Gastroesophageal sphincter (tissue), 4 donors: ENCODE results near the gene ODAPH. TPM values are rescaled to one million over a fixed set of nuclear protein-coding genes. Genes with fewer than 3 reads are reported as not detected.
"Not testable (repeated sequence)": the region's sequence is repeated elsewhere in the genome, so short reads cannot be mapped to it uniquely, and the experiment has no call there.

Source experiments
- ATAC-seq: fragments of 150-250 bp; one replicate; pipeline ENCODE4 v1.9.1; 2016; ENCODE audit warnings: mild to moderate bottlenecking, moderate library complexity
- H3K27ac ChIP-seq, 4 donors: fragments of 200-600 bp; sonication (generic) in 3 of 4; 1 replicate in 3 of 4; 2 replicates in 1 of 4; pipeline ENCODE4 v1.5.1; 2016 to 2019
- H3K27me3 ChIP-seq: fragments of 200-600 bp; sonication (generic); one replicate; pipeline ENCODE4 v1.5.1; 2019
- H3K36me3 ChIP-seq, 2 donors: fragments of 200-600 bp; sonication (generic); one replicate each; pipeline ENCODE4 v1.5.1; 2019; ENCODE audit warnings: control low read depth in 1 of 2
- H3K4me1 ChIP-seq, 3 donors: fragments of 200-600 bp; sonication (generic); 1 replicate in 2 of 3; 2 replicates in 1 of 3; pipeline ENCODE4 v1.5.1; 2016 to 2019; ENCODE audit warnings: control low read depth in 2 of 3
- H3K4me3 ChIP-seq, 2 donors: fragments of 200-600 bp; sonication (generic); one replicate each; pipeline ENCODE4 v1.5.1; 2019; ENCODE audit warnings: mild to moderate bottlenecking in 1 of 2, moderate library complexity in 1 of 2
- H3K9me3 ChIP-seq, 3 donors: fragments of 200-600 bp; sonication (generic); one replicate each; pipeline ENCODE4 v1.5.1; 2017 to 2019; ENCODE audit warnings: control low read depth in 2 of 3
- EP300 ChIP-seq: sonication (generic); formaldehyde crosslinking; IDR thresholded peaks from one replicate; pipeline ENCODE4 v1.6.1; 2017; ENCODE audit warnings: antibody characterized with exemption, mild to moderate bottlenecking
- POLR2A ChIP-seq, 2 donors: fragments of 450-650 bp; IDR thresholded peaks; one replicate each; pipeline ENCODE4 v1.6.1; 2017; ENCODE audit warnings: antibody characterized with exemption in 2 of 2, mild to moderate bottlenecking in 2 of 2, moderate library complexity in 1 of 2
- POLR2AphosphoS5 ChIP-seq: sonication (generic); formaldehyde crosslinking; IDR thresholded peaks from one replicate; pipeline ENCODE4 v1.6.1; 2017; ENCODE audit warnings: antibody characterized with exemption
- WGBS, 2 donors: methylation state at CpG; one replicate each; pipeline ENCODE4 v1.1.5; 2018; ENCODE audit warnings: low coverage in 1 of 2; 5-methylcytosine and 5-hydroxymethylcytosine counted together
- total RNA-seq, 4 donors: library from RNA; depleted of rRNA; stranded (reverse); fragments of >200 nt; gene quantifications; one replicate each; pipeline ENCODE4 v1.1.0, GENCODE V29; 2016
- TF ChIP-seq, protein P1 (sequence below), 4 experiments: fragments of 200-600 bp in 2 of 4; fragments of 450-650 bp in 2 of 4; sonication (generic) in 1 of 4; IDR thresholded peaks; one replicate each; pipeline ENCODE4 v1.5.1; 2017 to 2019; ENCODE audit warnings: antibody characterized with exemption in 4 of 4, mild to moderate bottlenecking in 2 of 4, moderate library complexity in 2 of 4

ODAPH gene
- total RNA-seq, 4 donors from 2014 or later: not detected

DNA sequence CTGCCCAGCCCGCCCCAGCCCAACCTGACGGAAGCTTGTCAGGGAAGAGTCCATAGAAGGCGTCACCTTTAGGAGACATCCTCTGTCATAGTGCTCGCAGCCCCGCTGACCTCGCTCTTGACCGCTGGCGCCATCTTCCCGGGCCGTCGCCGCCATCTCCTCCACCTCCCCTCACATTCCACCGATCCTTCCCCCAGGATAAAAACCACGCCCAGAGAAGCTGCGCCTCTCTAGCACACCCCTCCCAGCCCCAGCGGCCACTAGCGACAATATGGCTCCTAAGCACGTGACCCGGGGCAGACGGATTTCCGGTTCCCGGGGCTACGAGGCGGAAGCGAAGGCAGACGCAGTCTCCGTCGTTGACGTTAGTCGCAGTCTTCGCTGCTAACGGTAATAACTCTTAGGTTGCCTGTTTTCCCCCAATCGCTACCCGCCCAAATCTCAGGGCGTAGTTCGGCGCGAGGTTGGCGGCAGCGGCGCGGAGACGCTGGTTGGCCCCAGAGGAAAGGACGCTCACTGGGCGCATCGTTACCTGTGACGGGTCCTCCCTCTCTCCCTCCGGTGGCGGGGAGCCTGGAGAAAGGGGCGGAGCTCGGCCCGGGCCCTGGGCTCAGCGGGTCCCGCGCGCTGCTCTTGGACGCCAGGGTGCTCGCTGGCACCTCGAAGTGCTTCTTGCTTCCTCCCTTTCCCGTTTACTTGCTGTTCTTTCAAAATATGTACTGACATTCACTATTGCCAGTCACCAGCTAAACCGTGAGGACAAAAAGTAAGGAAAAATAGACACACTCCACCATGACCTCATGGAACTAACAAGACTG is 41.5 kb upstream of the ODAPH start, which contains the start of the genes RCHY1 and THAP6:
Gene RCHY1 (minus strand): TSS at position 273 of the 818 bp plus-strand sequence. CDS start 117 bp downstream, at position 156.
Gene THAP6 (plus strand): TSS at position 343 of the 818 bp plus-strand sequence. CDS start 980 bp downstream, outside the sequence.
- Histone ChIP-seq H3K27me3 (no peaks in the 10 kb centered on the region), H3K9me3 (no peaks in the 10 kb centered on the region), H3K4me1 (peaks cover 14 to 67% (median 18%) of the 10 kb centered on the region in 3 donors), H3K4me3 (peak within 1 kb of the TSS; percentile 63 to 69), H3K27ac (peak within 1 kb of the TSS; percentile 64 to 99 (median 95)), H3K36me3 (peaks cover 0 to 22% of the 10 kb centered on the region in 2 donors)
- ATAC-seq: peak; percentile 98
- 0% methylated on average over 11 of the region's 61 CpGs; no CpG with 5 or more reads in 1 of the 2 donors for WGBS, 2 donors
- TF ChIP-seq POLR2A (IDR thresholded peaks at IDR 0.05) (peak; percentile 77 to 84), POLR2AphosphoS5 (peak; percentile 93), EP300 (no peak)
- TF ChIP-seq, protein P1, sequence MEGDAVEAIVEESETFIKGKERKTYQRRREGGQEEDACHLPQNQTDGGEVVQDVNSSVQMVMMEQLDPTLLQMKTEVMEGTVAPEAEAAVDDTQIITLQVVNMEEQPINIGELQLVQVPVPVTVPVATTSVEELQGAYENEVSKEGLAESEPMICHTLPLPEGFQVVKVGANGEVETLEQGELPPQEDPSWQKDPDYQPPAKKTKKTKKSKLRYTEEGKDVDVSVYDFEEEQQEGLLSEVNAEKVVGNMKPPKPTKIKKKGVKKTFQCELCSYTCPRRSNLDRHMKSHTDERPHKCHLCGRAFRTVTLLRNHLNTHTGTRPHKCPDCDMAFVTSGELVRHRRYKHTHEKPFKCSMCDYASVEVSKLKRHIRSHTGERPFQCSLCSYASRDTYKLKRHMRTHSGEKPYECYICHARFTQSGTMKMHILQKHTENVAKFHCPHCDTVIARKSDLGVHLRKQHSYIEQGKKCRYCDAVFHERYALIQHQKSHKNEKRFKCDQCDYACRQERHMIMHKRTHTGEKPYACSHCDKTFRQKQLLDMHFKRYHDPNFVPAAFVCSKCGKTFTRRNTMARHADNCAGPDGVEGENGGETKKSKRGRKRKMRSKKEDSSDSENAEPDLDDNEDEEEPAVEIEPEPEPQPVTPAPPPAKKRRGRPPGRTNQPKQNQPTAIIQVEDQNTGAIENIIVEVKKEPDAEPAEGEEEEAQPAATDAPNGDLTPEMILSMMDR (IDR thresholded peaks at IDR 0.05): peak in 3 of 4 experiments; percentile 3 to 24 (median 18)

DNA sequence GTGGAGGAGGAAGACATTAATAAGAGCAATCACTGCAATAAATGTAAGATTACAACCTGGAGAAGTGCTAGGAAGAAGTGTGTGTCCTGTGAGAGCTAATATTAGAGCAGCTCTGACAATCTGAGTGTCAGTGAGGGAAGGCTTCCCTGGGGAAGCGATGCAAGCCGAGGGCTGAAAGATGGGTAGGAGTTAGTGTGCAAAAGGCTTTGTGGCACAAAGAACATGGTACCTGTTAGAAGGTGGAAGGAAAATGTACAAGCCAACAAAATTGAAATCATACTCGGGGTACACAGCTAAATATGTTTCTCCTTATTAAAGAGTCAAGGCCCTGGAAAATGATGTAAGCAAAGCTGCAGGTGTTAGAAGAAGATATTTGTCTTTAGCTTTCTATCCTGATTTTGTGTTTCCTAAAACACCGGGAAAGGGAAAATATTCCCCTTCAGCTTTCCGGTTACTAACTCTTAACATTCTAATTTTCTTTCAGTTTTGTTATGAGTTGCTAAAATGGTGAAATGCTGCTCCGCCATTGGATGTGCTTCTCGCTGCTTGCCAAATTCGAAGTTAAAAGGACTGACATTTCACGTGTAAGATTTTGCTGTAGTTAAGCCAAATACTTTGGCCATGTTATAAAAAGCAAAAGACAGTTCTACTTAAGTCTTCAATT is 40.8 kb upstream of the ODAPH start:
- WGBS, 2 donors: 42 to 45% methylated on average over 9 of the region's 9 CpGs
- Histone ChIP-seq H3K36me3 (peaks cover 0 to 22% of the 10 kb centered on the region in 2 donors), H3K4me1 (peaks cover 14 to 60% (median 18%) of the 10 kb centered on the region in 3 donors), H3K9me3 (no peaks in the 10 kb centered on the region), H3K27ac (peak overlapping the region; percentile 64 to 99 (median 95)), H3K4me3 (peak overlapping the region; percentile 63 to 69), H3K27me3 (no peaks in the 10 kb centered on the region)
- TF ChIP-seq POLR2A (IDR thresholded peaks at IDR 0.05): no peak
- TF ChIP-seq EP300: no peak
- TF ChIP-seq, protein P1 (IDR thresholded peaks at IDR 0.05): no peak
- no peak for TF ChIP-seq POLR2AphosphoS5
- ATAC-seq: no peak

DNA sequence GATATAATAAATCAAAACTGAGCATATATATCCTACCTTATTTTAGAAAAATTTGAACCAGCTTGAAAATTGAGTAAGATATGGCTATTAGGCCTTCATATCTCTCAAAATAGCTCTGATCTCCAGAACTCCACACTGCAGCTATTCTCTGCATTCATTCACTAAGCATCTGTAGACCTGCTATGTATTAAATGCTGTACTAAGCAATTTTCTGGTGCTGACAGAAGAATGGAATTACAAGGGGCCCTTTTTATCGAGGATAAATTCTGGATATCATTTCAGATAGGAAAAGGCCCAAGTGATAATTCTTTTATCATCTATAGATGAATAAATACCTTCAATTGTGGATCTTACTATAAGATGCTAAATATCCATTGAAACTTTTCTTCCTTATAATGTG is 39.7 kb upstream of the ODAPH start:
- peaks cover 0 to 22% of the 10 kb centered on the region in 2 donors for H3K36me3 ChIP-seq
- no peaks in the 10 kb centered on the region for H3K9me3 ChIP-seq
- no peak overlapping the region for H3K4me3 ChIP-seq
- TF ChIP-seq, protein P1 (IDR thresholded peaks at IDR 0.05): no peak
- TF ChIP-seq POLR2A (IDR thresholded peaks at IDR 0.05) (no peak), EP300 (no peak), POLR2AphosphoS5 (no peak)
- ATAC-seq: no peak
- WGBS, 2 donors: 100% methylated on average over 1 of the region's 1 CpG
- H3K27ac ChIP-seq: peak overlapping the region in 1 of 4 donors; percentile 29
- no peaks in the 10 kb centered on the region for H3K27me3 ChIP-seq
- H3K4me1 ChIP-seq: peaks cover 14 to 49% (median 18%) of the 10 kb centered on the region in 3 donors

DNA sequence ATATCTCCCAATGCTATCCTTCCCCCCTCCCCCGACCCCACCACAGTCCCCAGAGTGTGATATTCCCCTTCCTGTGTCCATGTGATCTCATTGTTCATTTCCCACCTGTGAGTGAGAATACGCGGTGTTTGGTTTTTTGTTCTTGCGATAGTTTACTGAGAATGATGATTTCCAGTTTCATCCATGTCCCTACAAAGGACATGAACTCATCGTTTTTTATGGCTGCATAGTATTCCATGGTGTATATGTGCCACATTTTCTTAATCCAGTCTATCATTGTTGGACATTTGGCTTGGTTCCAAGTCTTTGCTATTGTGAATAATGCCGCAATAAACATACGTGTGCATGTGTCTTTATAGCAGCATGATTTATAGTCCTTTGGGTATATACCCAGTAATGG is 36.4 kb upstream of the ODAPH start:
- H3K4me3 ChIP-seq, H3K27me3 ChIP-seq, H3K9me3 ChIP-seq, ATAC-seq, H3K27ac ChIP-seq: not testable (repeated sequence)
- WGBS, 2 donors: no CpG with 5 or more reads among the region's 7 CpGs
- Histone ChIP-seq H3K36me3 (peaks cover 0 to 50% of the 10 kb centered on the region in 2 donors), H3K4me1 (peaks cover 3 to 26% (median 8%) of the 10 kb centered on the region in 3 donors)

DNA sequence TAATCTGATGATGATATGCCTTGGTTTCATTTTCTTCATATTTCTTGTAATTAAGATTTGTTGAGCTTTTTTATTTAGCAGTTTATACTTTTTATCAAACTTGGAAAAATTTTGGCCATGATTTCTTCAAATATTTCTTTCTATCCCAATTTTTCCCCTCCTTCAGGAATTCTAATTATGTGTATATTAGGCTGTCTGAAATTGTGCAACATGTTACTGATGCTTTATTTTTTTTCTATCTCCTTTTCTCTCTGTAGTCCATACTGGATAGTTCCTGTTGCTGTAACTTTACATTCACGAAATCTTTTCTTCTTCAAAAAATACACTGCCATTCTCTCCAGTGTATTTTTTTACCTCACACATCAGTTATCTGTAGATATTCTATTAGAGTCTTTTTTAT is 30.8 kb upstream of the ODAPH start:
- H3K36me3 ChIP-seq: peaks cover 8 to 82% of the 10 kb centered on the region in 2 donors
- 86 to 92% methylated on average over 1 of the region's 1 CpG for WGBS, 2 donors
- H3K27ac ChIP-seq: no peak overlapping the region

More for the DNA sequence above, 30.8 kb upstream of the ODAPH start:
- ATAC-seq: no peak
- Histone ChIP-seq H3K4me1 (no peaks in the 10 kb centered on the region), H3K9me3 (no peaks in the 10 kb centered on the region), H3K4me3 (no peak overlapping the region), H3K27me3 (no peaks in the 10 kb centered on the region)
- TF ChIP-seq POLR2A (IDR thresholded peaks at IDR 0.05): no peak
- no peak for TF ChIP-seq EP300
- no peak for TF ChIP-seq POLR2AphosphoS5
- TF ChIP-seq, protein P1 (IDR thresholded peaks at IDR 0.05): no peak
